Stimulated activated CD8-positive, alpha-beta memory T cell treated with anti-CD3 and anti-CD28 coated beads, Interleukin-2, amount 100 ng/mL, for 48 hours (primary cell): Measurements from ENCODE around the gene BRD3.

Experiments used
- DNase-seq, 2 donors: peaks; one replicate each; pipeline ENCODE4 v3.0.0-alpha.2; 2020; ENCODE audit warnings: low read depth in 2 of 2

The BRD3 gene

DNA sequence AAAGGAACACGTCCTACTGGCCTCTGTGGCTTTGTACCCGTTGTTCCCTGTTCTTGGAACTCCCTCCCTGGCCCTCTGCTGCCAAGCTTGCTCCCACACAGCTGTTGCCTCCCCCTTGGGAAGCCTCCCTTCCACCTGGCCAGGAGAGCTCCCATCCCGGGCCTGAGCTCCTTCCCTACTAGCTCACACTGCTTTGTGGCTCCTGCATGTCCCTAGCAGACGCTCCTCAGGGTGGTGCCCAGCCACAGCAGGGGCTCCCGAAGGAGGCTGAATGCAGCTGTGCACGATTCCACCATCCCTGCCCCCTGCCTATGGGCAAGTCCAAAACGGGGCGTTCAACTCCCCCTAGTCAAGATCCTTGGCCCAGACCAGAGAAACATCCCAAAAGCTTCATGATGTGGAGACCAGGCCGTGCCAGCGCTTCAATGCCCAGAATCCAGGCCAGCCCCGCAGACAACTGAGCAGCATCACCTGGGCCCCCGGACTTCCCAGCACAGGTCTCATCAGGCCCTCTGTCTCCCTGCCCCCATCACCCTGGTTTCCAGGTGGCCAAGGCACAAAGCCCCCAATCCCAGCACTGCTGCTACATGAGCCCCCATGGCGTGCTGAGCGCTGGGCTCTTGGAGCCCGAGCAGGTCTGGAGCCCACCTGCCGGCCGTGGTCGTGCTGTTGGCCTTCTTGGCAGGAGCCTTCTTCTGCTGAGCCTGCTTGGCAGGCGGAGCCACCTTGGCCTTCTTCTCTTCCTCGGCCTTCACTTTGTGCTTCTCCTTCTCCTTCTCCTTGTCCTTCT is 28.2 kb downstream of the BRD3 start:
- no peak for DNase-seq

DNA sequence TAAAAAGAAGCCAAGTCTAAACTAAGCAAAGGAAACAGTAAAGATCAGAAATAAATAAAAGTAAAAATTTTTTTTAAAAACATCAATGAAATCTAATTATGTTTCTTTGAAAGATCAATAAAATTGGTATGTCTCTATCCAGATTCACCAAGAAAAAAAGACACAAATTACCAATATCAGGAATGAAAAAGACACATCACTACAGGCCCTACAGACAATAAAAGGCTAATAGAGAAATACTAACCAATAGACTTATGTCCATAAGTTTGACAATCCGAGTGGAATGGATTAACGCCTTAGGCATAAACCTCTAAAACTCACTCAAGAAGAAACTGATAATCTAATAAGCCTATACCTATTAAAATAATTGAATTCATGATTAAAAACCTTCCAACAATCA is 30.2 kb downstream of the BRD3 start:
- DNase-seq, result no peak

DNA sequence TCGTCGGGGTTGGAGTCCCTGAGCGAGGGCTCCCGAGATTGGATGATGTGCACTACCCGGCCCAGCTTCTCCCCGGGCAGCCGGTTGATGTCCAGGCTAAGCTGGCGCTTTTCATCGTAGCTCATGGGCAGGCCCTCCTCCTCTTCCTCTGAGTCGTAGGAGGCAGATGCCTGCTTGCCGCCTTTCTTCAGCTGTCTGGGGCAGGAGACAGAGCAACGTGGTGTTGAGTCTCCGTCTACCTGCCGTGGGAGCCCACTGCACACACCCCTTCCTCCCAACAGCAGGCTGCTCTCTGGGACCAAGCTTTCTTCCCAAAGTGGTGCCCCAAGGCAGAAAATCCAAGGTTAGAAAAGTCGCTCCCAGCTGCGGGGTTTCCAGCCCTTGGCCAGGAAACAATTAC is 31.7 kb downstream of the BRD3 start:
- DNase-seq, result no peak

DNA sequence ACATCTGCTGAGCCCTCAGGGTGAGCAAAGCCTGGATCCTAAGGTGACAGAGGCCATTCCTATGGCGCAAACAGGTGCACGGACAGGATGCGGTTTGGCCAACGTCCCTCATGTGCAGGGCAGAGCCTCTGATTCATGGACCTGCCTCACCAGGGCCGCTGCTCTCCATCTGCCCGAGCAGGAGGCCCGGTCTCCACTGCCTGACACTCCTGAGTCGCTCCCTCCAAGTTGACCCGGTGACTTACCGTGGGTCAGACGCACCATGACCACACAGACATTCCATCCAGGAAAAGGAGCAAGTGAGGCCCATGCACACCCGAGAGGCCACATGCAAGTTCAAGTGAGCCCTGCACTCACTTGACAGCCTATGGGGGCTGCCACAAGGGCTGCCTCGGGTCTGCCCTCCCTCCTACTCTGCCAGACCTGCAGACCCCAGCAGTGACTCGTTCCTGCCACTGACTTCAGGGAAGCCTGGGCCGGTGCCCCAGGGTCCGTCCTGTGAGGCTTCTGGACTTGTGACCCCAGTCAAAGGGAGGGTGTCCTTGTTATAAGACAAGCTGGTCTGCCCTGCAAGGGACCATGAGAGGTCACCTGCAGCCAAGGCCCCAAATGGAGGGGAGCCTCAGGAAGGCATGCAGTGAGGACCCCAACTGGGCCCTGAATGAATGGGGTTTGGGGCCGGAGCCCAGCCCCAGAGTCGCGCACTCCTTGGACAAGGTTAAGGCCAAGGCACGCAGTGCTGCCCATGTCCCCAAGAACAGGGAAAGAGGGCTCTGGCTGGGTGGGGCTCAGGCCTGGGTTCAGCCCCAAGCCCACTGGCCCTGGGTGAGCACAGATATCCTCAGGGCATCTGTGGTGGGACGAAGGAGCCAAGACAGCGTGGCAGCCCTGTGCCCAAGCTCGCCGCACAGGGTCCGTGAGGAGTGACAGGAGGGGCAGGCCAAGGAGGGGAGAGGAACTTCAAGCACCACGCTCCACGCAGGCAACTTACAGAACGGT is 32.5 kb downstream of the BRD3 start:
- no peak for DNase-seq

DNA sequence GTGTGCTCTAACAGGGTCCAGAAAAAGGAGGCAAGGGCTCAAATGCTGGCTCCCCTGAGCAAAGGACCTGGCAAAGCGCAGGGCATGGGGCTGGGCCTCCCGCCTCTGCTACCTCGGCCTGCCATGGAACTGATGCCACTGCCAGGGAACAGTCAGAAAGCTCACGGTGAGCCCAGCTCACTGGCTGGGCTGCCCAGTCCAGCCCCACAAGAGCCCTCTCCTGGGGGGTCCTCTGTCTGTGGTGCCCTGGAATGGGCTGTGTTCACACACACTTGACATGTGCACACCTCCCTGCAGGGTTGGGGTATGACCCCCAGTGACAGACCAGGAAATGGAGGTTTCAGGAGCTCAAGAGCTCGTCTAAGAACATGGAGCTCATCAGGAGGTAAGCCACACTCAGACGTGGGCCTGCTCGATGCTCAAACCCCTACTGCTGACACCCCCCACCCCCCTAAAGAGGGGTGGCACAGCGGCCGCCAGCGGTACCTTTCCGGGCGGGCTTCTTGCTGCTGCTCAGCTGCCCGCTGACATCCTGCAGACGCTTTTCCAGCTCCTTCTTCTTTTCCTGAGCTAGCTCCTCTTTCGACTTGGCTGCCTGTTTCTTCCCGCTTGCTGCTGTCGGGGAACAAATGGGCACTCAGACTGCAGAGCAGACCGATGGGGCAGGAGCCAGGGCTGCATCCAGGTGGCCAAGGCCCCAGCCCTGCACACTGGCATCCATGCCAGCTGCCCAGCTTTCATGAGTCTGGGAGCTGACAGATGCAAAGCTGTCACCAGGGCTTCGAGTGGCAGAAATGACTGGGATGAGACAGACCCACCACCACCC is 33.4 kb downstream of the BRD3 start:
- DNase-seq, result no peak

DNA sequence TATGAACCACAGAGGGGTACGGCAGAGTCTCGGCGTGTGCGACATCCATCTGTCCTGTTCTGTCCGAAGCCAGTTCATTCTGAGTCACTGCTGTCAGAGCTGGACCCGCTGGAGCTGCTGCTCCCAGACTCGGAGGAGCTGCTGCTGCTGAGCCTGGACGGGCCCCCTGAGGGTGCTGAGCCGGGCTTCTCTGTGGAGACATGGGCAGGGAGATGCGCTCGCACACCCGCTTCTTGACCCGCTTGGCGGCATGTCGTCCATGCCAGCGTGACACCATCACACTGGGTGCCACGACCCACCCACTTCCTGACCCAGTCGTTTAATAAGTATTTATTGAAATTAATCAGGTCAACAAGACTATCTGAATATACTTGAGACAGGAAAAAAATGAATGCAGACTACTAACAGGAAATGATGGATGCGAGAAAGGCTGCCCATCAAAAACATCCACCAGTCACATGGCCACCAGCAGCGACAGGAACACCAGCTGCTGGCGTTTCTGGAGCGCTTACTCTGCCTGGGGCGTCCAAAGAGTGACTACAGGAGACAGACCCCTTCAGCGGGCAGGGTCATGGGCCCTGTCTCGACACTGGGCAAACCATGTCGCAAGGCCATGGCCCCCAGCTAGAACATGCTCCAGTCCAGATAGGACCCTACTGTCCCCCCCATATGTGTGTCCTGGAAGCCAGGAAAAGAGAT is 34.2 kb downstream of the BRD3 start:
- no peak for DNase-seq

DNA sequence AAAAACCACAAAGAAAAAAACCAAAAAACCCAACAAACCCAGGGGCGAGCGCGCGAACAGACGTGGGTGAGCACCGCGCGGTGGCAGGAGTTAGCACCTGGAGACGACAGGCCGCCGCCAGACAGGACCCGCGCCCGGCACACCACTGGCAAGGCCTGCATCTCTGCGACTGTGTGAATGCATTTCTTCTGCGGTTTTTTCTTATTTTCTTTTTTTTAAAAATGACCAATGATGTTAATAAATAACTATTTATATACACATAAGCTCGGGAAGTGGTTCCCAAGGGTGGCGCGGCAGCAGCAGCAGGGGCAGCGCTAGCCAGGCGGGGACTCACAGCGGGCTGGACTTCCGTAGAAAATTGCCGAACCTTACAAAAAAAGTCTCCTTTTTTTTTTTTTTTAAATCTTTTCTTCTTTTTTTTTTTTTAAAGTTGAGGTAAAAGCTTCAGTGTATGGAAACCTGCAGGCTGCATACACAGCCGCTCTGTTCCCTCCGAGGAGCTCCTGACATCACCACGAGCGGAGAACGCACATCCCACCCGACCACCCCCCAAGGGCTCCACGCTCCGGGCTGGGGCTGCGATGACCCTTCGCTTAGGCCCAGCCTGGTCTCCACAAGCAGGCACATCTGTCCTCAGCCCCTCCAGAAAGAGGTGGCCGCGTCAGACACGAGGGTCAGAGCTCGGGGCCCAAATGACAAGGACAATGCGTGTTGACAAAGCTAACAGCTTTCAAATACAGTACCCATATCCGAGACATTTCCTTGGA is 35.2 kb downstream of the BRD3 start:
- DNase-seq, result no peak

DNA sequence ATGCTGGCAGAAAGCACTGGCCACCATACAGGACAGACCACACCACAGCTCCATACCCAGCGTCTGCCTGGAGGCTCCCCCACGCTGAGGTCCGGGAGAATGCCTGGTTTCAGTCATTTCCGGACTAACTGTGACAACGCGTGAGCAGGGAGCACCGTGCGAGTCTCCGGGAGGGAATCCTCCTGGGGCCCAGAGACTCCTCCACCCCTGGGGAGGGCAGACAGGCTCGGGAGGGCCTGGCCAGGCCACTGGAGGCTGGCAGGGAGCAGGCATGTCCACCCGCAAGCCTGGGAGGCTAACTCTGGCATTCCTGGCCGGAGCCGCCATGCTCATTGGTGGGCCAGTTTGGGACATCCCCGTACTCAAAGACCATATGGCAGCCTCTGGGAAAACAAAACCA is 36.0 kb downstream of the BRD3 start:
- DNase-seq, result no peak

DNA sequence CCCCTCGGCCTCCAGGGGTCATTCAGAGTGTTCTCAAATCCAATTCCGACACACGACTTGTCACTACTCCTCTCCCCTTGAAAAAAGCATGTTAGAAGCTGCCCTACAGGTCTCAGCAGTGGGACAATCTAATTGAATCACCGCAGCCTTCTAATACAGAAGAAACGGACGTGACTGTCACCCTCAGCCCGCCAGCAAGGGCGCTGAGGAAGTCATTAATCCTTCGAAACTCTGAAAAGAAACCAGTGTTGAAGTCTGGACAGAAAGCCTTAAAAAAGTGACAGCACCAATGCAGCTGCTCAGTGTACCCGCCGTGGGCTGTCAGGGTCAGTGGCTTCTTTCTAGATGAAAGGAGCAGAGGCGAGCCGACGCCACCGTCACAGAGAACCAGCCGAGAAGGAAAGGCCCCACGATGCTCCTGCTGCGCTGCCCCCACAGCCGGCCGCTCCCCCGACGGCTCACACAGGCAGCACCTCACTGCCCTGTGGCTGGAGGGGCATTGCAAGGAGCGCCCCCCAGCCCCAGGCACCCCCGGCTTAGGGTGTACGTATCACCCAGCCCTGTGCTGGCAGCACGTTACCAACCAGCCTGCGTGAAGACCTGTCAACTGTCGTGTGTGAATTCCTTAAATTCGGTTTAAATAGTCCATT is 36.9 kb downstream of the BRD3 start:
- no peak for DNase-seq

DNA sequence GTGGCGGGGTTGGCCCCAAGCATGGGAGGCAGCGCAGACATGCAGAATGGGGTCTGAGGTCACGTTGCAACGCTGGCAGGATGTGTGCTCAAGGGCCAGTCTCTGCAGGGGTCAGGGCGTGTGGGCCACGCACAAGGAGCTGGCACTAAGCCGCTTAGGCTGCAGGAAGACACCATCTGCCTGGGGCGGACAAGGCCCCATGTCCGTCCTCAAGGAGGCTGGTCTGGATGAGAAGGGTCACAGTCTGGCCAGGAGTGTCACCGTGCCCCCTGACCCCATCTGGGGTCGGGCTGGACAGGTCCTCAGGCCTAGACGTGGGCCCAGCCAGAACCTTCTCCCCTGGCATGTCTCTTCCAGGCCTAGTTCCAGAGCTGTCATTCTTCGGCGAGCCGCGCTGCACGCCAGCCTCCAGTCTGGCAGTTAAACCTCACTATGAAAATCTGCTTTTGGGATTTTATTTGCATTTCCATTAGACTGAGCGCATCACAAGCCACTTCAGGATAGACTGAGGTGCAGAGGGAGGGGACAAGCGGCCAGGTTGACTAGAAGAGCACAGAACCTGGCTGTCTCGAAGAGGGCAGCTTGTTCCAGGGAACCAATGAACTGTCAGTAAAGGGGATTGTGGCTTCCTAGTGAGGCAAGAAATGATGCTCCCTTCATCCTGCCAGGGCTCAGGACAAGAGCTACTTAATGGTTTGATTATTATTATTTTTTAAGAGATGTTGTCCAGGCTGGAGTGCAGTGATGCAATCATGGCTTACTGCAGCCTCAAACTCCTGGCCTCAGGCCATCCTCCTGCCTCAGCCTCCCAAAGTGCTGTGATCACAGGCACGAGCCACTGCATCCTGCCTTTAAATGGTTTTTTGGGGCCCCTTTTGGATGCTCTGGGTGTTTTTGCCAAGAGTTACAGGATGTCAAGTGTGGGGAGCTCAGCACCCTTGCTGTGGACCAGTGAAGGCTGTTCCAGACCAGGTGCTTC is 38.3 kb downstream of the BRD3 start:
- DNase-seq, result no peak

DNA sequence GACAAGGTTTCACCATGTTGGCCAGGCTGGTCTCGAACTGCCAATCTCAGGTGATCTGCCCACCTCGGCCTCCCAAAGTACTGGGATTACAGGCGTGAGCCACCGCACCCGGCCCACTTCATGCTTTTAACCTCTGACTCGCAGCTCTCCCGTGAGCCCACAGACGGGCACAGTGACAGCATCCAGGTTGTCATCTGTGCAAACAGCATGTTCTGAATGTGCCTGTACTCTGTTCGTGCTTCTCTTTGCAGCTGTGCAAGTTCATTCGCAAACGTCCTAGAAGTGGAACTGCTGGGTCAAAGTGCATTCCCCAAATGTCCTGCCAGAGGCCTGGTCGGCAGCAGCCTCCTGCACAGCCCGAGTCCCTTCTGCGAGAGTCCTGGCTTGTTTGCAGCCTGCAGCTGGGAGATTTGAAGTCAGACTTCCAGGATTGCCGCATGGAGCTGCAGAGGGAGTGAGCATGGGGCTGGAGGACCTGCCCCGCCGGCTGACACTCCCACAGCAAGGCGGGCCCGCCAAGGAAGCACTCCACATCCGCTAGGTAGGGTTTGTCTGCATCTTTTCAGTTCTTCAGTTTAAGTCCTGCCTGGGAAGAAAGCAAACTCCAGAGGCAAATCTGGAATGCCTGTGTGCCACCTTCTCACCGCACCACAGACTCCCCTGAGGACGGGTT is 39.1 kb downstream of the BRD3 start:
- no peak for DNase-seq

DNA sequence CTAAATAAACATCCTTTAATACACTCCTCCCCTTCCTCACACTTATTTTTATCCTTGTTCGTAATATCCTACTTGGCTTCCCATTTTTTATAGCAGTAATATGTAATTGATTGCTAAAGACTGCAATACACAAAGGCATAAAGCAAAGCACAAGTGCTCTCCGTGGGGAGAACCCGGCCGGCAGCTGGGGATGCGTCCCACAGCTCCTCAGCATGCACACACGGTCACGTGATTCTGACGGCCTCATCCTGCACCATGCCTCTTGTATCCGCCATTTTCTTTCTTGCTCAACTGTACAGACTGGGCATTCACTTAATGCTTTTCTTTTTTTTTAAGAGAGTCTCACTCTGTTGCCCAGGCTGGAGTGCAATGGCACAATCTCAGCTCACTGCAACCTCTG is 39.8 kb downstream of the BRD3 start:
- no peak for DNase-seq

DNA sequence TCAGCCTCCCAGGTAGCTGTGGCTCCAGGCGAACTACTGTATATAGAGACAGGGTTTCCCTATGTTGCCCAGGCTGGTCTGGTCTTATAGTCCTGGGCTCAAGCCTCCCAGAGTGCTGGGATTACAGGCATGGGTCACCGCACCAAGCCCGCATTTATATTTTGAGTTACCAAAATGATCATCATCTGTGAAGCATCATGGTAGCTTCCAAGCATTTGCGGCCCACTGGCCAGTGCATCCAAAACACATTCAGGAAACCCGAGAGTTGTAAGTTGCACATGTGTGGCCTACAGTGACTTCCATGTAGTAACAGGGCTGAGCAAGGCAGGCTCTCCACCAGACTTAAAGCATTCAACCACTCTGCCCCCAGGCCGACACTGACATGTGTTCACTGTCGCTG is 40.3 kb downstream of the BRD3 start:
- no peak for DNase-seq

DNA sequence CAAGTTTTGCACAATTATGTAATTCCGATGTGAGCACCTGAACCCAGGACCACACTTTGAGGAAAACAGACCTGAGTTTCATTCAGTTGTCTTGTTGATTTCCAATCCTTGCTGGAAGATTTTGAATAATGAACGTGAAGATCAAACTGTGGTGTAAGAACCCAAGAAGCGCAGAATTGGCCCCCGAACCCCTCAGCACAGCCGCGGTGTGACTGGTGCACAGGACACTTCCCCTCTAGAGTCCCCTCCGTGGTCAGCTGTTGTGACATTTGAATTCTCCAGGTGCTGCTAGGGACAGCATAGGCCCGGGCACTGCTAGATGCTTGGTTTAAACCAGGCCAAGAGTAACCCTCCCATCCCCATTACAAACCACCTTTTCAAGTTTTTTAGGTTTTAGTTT is 40.8 kb downstream of the BRD3 start:
- DNase-seq, result no peak

DNA sequence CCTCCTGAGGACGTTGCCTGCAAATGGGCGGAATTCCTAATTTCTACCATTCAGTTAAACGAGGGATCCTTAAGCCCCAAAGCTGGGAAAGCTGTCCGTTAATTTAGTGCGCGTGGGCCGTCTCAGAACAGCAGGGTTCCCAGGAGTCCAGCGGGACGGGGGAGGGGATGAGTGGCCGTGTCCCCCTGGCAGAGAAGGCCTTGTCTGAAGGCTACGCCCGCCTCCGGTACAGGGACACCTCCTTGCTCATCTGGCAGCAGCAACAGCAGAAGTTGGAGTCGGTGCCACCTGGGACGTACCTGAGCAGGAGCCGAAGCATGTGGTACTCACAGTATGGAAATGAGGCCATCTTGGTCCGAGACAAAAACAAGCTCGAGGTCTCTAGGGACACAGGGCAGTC is 41.2 kb downstream of the BRD3 start:
- no peak for DNase-seq

DNA sequence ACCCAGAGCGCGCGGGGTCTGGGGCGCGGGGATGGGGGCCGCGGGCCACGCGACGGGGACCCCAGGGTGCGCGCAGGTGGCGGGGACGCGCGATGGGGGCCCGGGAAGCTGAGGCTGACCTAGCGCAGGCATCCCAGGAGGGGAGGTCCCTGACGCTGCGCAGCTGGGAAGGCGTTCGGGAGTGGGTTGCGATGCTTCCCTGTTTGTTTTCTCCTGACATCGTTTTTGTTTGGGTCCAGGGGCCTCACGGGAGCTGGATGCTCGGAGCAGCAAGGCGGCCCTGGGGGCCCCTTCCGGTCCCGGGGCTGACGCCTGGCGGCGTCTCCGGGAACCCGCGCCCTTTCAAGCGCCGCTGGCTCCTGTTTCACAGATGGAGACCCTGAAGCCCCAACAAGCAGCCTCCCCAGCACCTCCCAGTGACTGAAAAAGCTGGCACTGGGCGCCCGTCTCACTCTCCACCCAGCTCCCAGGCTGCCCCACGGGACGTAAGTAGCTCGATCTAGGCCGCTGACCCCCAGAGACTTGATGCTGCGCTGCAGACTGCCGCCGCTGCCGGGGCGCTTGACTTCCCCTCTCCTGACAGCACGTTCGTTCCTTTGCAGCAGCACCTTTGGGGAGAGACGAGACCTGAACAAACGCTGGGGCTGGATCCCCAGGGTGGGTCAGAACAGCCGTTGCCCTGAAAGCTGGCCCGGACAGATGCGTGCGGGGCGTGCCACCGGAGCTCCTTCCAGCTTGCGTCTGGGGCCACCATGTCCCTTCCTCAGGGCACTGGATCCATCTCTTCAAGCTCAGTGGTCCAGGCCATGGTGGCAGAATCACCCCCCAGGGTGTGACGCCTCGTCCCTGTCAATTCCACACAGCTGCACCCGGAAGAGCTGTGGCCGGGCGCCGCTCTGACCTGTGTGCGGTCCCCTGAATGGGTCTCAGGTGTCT is 42.0 kb downstream of the BRD3 start:
- peak; percentile 34 to 39 for DNase-seq
